GM06990 (cell line): ENCODE measurements around the gene CDH22.

ENCODE experiments used
- DNase-seq: peaks from one replicate; pipeline ENCODE4 v3.0.0-alpha.2; 2011; ENCODE audit not compliant: insufficient read length; ENCODE audit errors: extremely low read depth
- H3K27me3 ChIP-seq: replicated peaks from 2 replicates; pipeline ENCODE4 v1.6.0; 2011; ENCODE audit warnings: low read length; ENCODE audit not compliant: control insufficient read depth, insufficient read depth
- H3K36me3 ChIP-seq: 2 replicates; pipeline ENCODE4 v1.5.1; 2011; ENCODE audit warnings: low read length; ENCODE audit not compliant: control insufficient read depth, insufficient read depth
- H3K4me3 ChIP-seq: replicated peaks from 2 replicates; pipeline ENCODE4 v1.5.1; 2011; ENCODE audit warnings: low read depth, mild to moderate bottlenecking, control low read depth, low read length
- TF ChIP-seq, protein P1 (sequence below): IDR thresholded peaks from 2 replicates; pipeline ENCODE4 v1.5.1; 2011; ENCODE audit warnings: low read length, control low read depth, mild to moderate bottlenecking, inconsistent platforms; ENCODE audit not compliant: insufficient read depth, poor library complexity, severe bottlenecking

The CDH22 gene

DNA sequence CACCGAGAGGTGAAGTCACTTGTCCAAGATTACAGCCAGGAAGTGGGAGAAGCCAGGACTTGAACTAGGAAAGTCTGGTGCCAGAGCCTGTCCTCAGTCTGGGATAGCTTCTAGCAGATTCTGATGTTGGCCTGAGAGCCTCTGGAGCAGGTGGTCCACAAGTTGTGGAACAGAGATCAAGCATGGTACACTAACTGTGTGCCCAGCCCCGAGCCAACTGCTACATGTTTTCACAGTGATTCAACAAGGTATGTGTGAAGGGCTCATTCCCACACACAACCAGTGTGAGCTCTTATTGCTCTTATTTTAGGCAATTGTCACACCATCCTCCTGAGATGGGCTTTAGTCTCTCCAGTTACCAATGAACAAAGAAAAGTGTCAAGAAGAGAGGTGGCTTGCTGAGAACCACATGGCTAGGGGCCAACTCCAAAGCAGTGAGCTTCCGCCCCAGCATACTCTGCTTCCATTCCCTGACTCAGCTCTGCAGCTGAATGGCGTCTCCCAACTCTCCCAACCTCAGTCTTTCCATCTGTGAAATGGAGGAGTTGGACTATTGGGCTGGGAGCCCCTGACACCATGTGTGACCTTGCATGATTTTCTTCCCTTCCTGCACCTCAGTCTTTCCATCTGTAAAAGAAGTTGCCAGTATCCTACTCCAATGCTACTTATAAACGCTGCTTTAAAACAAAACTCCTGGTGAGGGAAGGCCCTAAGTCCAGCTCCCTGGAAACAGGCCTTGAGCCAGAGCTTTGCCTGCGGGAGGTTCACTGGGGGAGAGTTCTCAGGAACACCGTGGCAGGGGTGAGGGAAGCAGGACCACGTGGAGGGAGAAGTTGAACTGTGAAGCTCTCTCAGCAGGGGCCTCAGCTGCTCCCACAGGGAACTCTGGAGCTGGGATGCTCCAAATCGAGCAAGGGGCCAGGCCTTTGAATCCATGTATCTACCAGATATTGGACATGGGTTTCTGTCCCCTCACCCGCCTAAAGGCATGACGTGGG, 40.9 kb downstream of the CDH22 start:
- no peak overlapping the region for H3K4me3 ChIP-seq
- no peaks in the 10 kb centered on the region for H3K36me3 ChIP-seq
- no peaks in the 10 kb centered on the region; the same call in 1 of the 2 replicates for H3K27me3 ChIP-seq
- TF ChIP-seq, protein P1, sequence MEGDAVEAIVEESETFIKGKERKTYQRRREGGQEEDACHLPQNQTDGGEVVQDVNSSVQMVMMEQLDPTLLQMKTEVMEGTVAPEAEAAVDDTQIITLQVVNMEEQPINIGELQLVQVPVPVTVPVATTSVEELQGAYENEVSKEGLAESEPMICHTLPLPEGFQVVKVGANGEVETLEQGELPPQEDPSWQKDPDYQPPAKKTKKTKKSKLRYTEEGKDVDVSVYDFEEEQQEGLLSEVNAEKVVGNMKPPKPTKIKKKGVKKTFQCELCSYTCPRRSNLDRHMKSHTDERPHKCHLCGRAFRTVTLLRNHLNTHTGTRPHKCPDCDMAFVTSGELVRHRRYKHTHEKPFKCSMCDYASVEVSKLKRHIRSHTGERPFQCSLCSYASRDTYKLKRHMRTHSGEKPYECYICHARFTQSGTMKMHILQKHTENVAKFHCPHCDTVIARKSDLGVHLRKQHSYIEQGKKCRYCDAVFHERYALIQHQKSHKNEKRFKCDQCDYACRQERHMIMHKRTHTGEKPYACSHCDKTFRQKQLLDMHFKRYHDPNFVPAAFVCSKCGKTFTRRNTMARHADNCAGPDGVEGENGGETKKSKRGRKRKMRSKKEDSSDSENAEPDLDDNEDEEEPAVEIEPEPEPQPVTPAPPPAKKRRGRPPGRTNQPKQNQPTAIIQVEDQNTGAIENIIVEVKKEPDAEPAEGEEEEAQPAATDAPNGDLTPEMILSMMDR, result no peak
- no peak for DNase-seq

DNA sequence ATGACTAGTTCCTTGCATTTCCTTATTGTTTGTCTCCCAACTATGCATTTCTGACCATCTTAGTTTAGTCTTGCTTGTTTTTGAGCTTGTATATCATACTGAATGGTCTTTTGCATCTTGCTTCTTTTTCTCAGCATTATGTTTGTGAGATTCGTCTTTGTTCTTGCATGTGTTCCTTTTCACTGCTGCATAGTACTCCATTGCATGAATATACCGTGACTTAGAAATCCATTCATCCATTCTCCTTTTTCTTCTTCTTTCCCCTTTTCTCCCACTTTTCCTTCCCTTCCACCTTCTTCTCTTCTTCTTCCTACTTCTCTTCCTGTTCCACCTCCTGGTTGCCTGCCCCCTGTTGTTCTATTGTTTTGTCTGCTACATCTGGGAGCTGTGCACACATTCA, 42.8 kb downstream of the CDH22 start:
- TF ChIP-seq, protein P1, result no peak

DNA sequence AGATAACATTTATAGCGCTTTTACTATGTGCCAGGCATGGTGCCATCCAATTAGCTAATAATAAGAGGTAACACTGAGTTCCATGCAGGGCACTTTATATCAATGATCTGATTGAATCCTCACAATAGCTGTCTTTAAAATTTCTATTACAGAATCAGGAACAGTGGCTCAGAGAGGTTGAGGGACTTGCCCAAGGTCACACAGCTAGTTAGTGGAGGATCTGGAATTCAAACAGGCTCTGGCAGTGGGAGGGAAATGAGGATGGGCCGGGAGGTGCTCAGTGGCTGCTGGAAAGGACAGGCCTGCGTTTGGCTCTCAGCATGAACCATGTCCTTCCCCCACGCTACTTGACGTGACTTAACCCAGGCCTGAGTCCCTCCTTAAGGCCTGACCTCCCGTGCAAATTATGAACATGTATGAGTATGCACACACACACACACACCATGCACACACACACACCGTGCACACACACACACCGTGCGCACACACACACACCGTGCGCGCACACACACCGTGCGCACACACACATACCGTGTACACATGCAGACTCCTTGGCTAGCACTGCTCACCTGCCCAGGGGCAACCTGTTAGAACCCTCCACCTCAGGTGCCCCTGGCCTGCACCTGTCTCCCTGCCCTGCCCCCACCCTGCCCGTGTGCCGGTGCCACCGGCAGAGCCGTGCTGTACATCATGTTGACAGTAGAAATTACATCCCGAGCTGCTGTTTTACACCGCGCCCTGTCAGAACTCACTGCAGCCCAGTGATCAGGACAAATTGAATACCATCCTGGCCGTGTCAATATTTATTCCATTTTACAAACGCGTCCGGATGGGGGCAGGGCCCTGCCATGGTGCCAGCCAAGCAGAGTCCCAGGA, 43.7 kb downstream of the CDH22 start:
- no peaks in the 10 kb centered on the region for H3K36me3 ChIP-seq
- no peaks in the 10 kb centered on the region; the same call in 1 of the 2 replicates for H3K27me3 ChIP-seq
- TF ChIP-seq, protein P1, result no peak
- DNase-seq, result no peak
- H3K4me3 ChIP-seq, result no peak overlapping the region

More for the DNA sequence above, 42.8 kb downstream of the CDH22 start:
- Histone ChIP-seq H3K27me3 (no peaks in the 10 kb centered on the region; the same call in 1 of the 2 replicates), H3K36me3 (no peaks in the 10 kb centered on the region), H3K4me3 (no peak overlapping the region)
- DNase-seq, result no peak

DNA sequence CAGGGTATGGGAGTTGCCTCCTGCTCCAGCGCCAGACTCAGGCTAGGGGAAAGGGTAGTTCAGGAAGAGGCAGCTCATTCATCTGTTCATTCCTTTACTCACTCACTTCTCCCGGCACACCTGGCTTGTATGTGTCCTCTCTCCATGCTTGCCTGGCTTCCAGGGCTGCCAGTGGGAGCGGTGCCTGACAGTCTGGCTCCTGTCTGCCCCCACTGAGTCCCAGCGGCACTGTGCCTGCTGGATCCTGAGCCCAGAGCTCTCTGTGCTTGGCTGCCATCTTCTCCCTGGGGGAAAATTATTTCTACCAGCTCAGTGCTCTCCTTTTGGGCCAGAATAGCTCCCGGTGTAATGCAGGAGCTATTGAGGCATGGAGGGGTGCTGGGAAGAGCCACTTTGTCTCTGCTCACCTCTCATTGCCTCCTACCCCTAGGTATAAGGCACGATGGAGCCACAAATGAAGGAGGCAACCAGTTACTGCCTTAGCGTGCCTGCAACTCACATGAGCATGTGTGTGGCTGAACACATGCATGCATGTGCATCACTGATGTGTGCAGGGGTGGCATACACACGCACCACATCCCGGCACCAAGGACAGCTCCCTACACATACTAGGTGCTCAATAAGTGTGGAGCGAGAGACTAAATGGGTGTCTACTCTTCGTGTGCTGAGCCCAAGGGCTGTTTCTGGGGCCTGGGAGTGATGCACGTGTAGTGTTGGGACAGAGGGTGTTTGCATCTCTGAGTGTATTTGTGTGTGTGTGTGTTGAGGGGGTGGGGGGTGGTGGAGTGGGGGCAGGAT, 46.6 kb downstream of the CDH22 start:
- TF ChIP-seq, protein P1, result no peak
- Histone ChIP-seq H3K36me3 (no peaks in the 10 kb centered on the region), H3K4me3 (no peak overlapping the region), H3K27me3 (no peaks in the 10 kb centered on the region)
- no peak for DNase-seq

DNA sequence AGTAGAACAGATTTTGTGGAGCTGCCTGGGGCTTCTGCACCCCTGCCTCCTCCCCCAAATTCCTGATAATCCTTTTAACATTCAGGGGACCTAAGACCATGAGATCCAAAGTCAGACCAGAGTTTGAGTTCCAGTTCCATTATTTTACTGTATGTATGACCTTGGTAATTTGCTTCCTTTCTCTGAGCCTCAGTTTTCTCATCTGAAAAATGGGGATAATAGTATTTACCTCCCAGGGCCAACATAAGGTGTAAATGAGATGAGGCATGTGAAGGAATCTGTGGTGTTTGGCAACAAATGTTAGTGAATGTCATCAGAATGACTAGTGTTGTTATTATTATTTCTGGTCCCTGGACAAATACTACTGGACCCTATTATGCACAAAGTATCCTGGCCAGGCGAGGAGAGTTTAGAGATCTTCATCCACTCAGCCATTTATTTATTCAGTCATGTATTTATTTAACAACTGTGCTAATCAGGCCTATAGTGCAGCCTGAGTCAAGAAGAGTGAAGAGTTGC, 47.3 kb downstream of the CDH22 start:
- DNase-seq, result no peak
- no peaks in the 10 kb centered on the region for H3K36me3 ChIP-seq
- H3K4me3 ChIP-seq, result no peak overlapping the region
- H3K27me3 ChIP-seq, result no peaks in the 10 kb centered on the region; the same call in 1 of the 2 replicates
- TF ChIP-seq, protein P1, result no peak
